SU-DHL-6 (cell line): ENCODE data around the gene MMP23B.

ENCODE experiments used
- H2AFZ ChIP-seq: fragments of 200-600 bp; sonication (generic); 2 replicates; pipeline ENCODE4 v1.6.1; 2014; ENCODE audit warnings: low read depth, mild to moderate bottlenecking, moderate library complexity, mixed read lengths, antibody characterized with exemption, low read length; ENCODE audit not compliant: severe bottlenecking
- H3F3A ChIP-seq: fragments of 200-600 bp; shearing (Covaris generic); 2 replicates; pipeline ENCODE4 v1.6.0; 2016; ENCODE audit warnings: antibody characterized with exemption, mild to moderate bottlenecking; ENCODE audit not compliant: insufficient read depth
- H3K27ac ChIP-seq: fragments of 200-600 bp; sonication (generic); 2 replicates; pipeline ENCODE4 v1.5.1; 2016; ENCODE audit warnings: low read depth, mild to moderate bottlenecking, low read length, moderate library complexity, mixed read lengths
- H3K27me3 ChIP-seq: fragments of 200-600 bp; sonication (generic), shearing (Covaris generic); 2 replicates; pipeline ENCODE4 v1.6.0; 2014; ENCODE audit warnings: mild to moderate bottlenecking, low read length
- H3K36me3 ChIP-seq: fragments of 200-600 bp; sonication (generic); 2 replicates; pipeline ENCODE4 v1.6.1; 2014; ENCODE audit warnings: mild to moderate bottlenecking, low read length, mixed read lengths
- H3K4me2 ChIP-seq: fragments of 300-600, 200-600 bp; shearing (Covaris generic), sonication (generic); 2 replicates; pipeline ENCODE4 v1.6.0; 2014; ENCODE audit warnings: low read length, low read depth, mild to moderate bottlenecking; ENCODE audit not compliant: poor library complexity, severe bottlenecking
- H3K4me3 ChIP-seq: fragments of 200-600 bp; sonication (generic); 2 replicates; pipeline ENCODE4 v1.5.1; 2014; ENCODE audit warnings: antibody characterized with exemption, low read length, mild to moderate bottlenecking, mixed read lengths; ENCODE audit not compliant: insufficient read depth, poor library complexity, severe bottlenecking
- H3K79me2 ChIP-seq: fragments of 200-600 bp; sonication (generic); 2 replicates; pipeline ENCODE4 v1.6.1; 2014; ENCODE audit warnings: mild to moderate bottlenecking, low read length, moderate library complexity; ENCODE audit not compliant: insufficient read depth
- H3K9ac ChIP-seq: fragments of 200-600 bp; sonication (generic); 2 replicates; pipeline ENCODE4 v1.7.0; 2014; ENCODE audit warnings: mild to moderate bottlenecking, low read length
- H3K9me2 ChIP-seq: fragments of 200-600 bp; sonication (generic); replicated peaks from 2 replicates; pipeline ENCODE4 v1.6.1; 2014; ENCODE audit warnings: low read length; ENCODE audit not compliant: insufficient read depth
- H3K9me3 ChIP-seq: fragments of 200-600 bp; sonication (generic); 2 replicates; pipeline ENCODE4 v1.6.1; 2014; ENCODE audit warnings: low read length, mixed read lengths; ENCODE audit not compliant: insufficient read depth
- H4K20me1 ChIP-seq: fragments of 200-600 bp; sonication (generic); 2 replicates; pipeline ENCODE4 v1.6.1; 2014; ENCODE audit warnings: low read depth, mild to moderate bottlenecking, antibody characterized with exemption, low read length, moderate library complexity, mixed read lengths
- CTCF ChIP-seq: fragments of 200-600 bp; sonication (generic); IDR thresholded peaks from one replicate; pipeline ENCODE4 v1.5.1; 2017; ENCODE audit warnings: antibody characterized with exemption, mild to moderate bottlenecking, low read length, moderate library complexity; ENCODE audit not compliant: insufficient read depth, poor library complexity, severe bottlenecking
- EZH2phosphoT487 ChIP-seq: fragments of 200-600 bp; sonication (generic), shearing (Covaris generic); conservative IDR thresholded peaks from 2 replicates; pipeline ENCODE4 v1.6.1; 2018; ENCODE audit warnings: mild to moderate bottlenecking, antibody characterized with exemption, low read length, moderate library complexity, mixed read lengths

Gene MMP23B

GRCh38 chr1:1620433-1621139 is 11.4 kb upstream of the MMP23B start:
- H3K36me3 ChIP-seq: no peaks in the 10 kb centered on the region
- H3K27me3 ChIP-seq: no peaks in the 10 kb centered on the region
- H3K79me2 ChIP-seq: no peaks in the 10 kb centered on the region
- no peaks in the 10 kb centered on the region for H3K9me2 ChIP-seq
- no peak overlapping the region for H2AFZ ChIP-seq
- H3K9me3 ChIP-seq: no peaks in the 10 kb centered on the region
- no peak overlapping the region for H3K4me2 ChIP-seq
- H3K9ac ChIP-seq: no peak overlapping the region
- no peaks in the 10 kb centered on the region; the same call in 1 of the 2 replicates for H3F3A ChIP-seq
- H4K20me1 ChIP-seq: no peaks in the 10 kb centered on the region
- no peak overlapping the region for H3K27ac ChIP-seq
- H3K4me3 ChIP-seq: no peak overlapping the region
- TF ChIP-seq EZH2phosphoT487 (no peak), CTCF (no peak)

GRCh38 chr1:1621173-1622009 is 10.6 kb upstream of the MMP23B start:
- H3K79me2 ChIP-seq: no peaks in the 10 kb centered on the region
- no peak overlapping the region for H2AFZ ChIP-seq
- H3K9me3 ChIP-seq: no peaks in the 10 kb centered on the region
- H3K9me2 ChIP-seq: no peaks in the 10 kb centered on the region
- H3K4me2 ChIP-seq: no peak overlapping the region
- H3K27me3 ChIP-seq: no peaks in the 10 kb centered on the region
- no peak for TF ChIP-seq EZH2phosphoT487
- no peak for TF ChIP-seq CTCF
- H4K20me1 ChIP-seq: no peaks in the 10 kb centered on the region
- no peak overlapping the region for H3K9ac ChIP-seq
- H3K4me3 ChIP-seq: no peak overlapping the region
- no peak overlapping the region for H3K27ac ChIP-seq
- no peaks in the 10 kb centered on the region for H3K36me3 ChIP-seq
- no peaks in the 10 kb centered on the region; the same call in 1 of the 2 replicates for H3F3A ChIP-seq

- Histone ChIP-seq H2AFZ (no peak overlapping the region), H3K9ac (no peak overlapping the region), H3K4me2 (no peak overlapping the region), H3K4me3 (no peak overlapping the region), H3F3A (no peaks in the 10 kb centered on the region; the same call in 1 of the 2 replicates), H3K79me2 (no peaks in the 10 kb centered on the region), H3K36me3 (no peaks in the 10 kb centered on the region), H3K27ac (no peak overlapping the region), H3K27me3 (no peaks in the 10 kb centered on the region), H3K9me3 (no peaks in the 10 kb centered on the region), H3K9me2 (no peaks in the 10 kb centered on the region), H4K20me1 (no peaks in the 10 kb centered on the region)
- TF ChIP-seq CTCF: no peak
- TF ChIP-seq EZH2phosphoT487: no peak
These were observed 9.8 kb upstream of the MMP23B start for GRCh38 chr1:1622010-1622787.
